SJCRH30 (cell line): ENCODE data around the gene RASSF4. TPM values are rescaled to one million over a fixed set of nuclear protein-coding genes. Genes with fewer than 3 reads are reported as not detected.

Experiments
- DNase-seq, 2 experiments: peaks; one replicate each; pipeline ENCODE4 v3.0.0-alpha.2; 2015 to 2020
- H3K27ac ChIP-seq: fragments of 250-450 bp; sonication (Bioruptor Pico); 2 replicates; pipeline ENCODE4 v1.5.1; 2020; ENCODE audit warnings: mild to moderate bottlenecking, moderate library complexity
- H3K27me3 ChIP-seq: fragments of 250-450 bp; sonication (Bioruptor Pico); 2 replicates; pipeline ENCODE4 v1.5.1; 2020; ENCODE audit warnings: mild to moderate bottlenecking, moderate library complexity
- H3K36me3 ChIP-seq: fragments of 250-450 bp; sonication (Bioruptor Pico); 2 replicates; pipeline ENCODE4 v1.5.1; 2020; ENCODE audit warnings: mild to moderate bottlenecking, moderate library complexity
- H3K4me1 ChIP-seq: fragments of 250-450 bp; sonication (Bioruptor Pico); 2 replicates; pipeline ENCODE4 v1.5.1; 2020; ENCODE audit warnings: mild to moderate bottlenecking, moderate library complexity
- H3K4me3 ChIP-seq: fragments of 250-450 bp; sonication (Bioruptor Pico); 2 replicates; pipeline ENCODE4 v1.5.1; 2020; ENCODE audit warnings: mild to moderate bottlenecking, moderate library complexity
- H3K9me3 ChIP-seq: fragments of 250-450 bp; sonication (Bioruptor Pico); replicated peaks from 2 replicates; pipeline ENCODE4 v1.5.1; 2020; ENCODE audit warnings: mild to moderate bottlenecking, moderate library complexity
- total RNA-seq: library from RNA; depleted of rRNA; stranded (reverse); fragments of >200 nt; shearing (Covaris generic); gene quantifications from 2 replicates; pipeline ENCODE4 v1.2.3, GENCODE V29; 2014

The RASSF4 gene
- total RNA-seq, 1 experiment from 2014 or later = 22.0 TPM

GRCh38 chr10:44969854-44970253 lies 10.3 kb downstream of the RASSF4 start:
- Histone ChIP-seq H3K9me3 (no peaks in the 10 kb centered on the region), H3K4me3 (no peak overlapping the region), H3K36me3 (0 out of 2 replicates have a peak, but pooled peaks cover 3% of the 10 kb centered on the region), H3K27ac (no peak overlapping the region), H3K27me3 (no peaks in the 10 kb centered on the region), H3K4me1 (peaks cover 26% of the 10 kb centered on the region)
- no peak for DNase-seq

DNA sequence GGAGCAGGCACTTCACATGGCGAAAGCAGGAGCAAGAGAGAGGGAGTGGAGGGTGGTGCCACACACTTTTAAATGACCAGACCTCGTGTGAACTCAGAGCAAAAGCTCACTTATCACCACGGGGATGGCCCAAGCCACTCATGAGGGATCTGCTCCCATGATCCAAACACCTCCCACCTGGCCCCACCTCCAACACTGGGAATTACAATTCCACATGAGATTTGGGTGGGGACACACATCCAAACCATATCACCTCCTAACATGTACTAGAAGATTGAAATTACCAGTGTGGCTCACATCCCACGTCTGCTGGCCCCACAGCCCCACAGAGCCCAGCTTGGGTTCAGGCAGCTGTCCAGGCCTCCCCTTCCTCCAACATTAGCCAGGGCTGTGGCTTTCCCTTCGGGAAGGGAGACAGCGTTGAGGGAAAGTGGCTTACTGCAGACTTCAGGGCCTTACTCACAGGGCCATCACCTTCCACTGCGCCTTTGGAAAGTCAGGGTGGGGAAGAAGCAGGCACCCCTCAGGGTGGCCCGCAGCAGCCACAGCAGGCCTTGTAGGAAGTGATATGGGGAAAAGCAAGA lies 11.3 kb downstream of the RASSF4 start:
- Histone ChIP-seq H3K4me3 (no peak overlapping the region), H3K4me1 (peaks cover 19% of the 10 kb centered on the region), H3K36me3 (0 out of 2 replicates have a peak, but pooled peaks cover 3% of the 10 kb centered on the region), H3K27me3 (no peaks in the 10 kb centered on the region), H3K27ac (no peak overlapping the region), H3K9me3 (no peaks in the 10 kb centered on the region)
- DNase-seq = no peak

DNA sequence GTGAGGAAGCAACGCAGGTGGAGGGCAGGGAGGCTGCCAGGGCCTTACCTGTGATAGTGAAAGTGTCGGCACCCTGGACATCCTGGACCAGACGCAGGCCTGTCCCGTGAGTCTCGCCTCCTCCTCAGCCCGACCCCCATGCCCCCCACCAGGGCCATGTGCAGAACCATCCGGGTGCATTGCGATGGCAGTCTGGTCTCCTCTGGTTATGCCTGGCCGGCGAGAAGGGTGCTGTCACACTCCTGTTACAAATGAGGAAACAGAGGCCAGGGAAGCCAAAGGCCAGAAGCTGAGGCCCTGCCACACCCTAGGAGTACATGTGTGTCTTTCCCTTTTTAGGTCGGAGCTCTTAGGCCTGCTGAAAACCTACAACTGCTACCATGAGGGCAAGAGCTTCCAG lies 11.8 kb downstream of the RASSF4 start:
- Histone ChIP-seq H3K4me3 (no peak overlapping the region), H3K9me3 (no peaks in the 10 kb centered on the region), H3K27ac (no peak overlapping the region), H3K4me1 (peaks cover 20% of the 10 kb centered on the region), H3K36me3 (0 out of 2 replicates have a peak, but pooled peaks cover 3% of the 10 kb centered on the region), H3K27me3 (no peaks in the 10 kb centered on the region)
- DNase-seq = no peak

DNA sequence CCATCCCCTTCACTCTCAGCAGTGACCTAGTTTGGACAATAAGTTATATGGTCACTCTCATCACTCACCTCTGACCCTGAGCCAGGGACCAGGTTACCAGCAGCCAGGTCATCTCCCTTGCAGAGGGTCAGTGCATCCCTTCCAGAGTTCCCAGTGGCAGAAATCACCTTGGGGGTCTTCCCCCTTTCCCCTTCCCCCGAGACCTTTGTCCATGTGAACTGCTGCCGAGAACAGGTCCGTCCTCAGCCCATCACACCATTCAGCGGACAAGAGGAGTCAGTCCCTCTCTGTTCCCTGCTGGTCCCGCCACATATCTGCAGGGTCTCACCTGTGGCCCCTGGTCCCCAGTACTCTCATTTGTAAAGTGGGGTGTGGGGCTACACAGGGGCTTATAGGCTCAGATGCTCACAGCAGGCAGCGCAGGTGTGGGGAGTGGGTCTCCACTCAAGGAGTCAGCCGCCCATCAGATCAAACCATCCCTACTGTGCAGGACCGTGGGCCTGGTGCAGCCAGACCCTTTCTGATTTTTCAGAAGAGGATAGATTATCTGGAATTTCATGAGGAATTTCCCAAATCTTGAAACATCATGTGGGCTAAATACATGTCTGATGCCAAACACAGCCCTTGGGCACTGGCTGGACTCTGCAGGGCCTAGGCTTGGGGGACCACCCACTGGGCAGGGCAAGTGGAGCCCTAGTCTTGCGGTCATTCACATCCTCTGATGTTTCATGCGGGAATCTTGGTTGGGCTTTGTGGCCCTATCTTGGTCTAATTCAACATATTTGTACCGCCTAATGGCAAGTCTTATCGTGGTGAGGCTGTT lies 12.5 kb downstream of the RASSF4 start:
- no peak for DNase-seq
- H3K27ac ChIP-seq = no peak overlapping the region
- no peaks in the 10 kb centered on the region for H3K27me3 ChIP-seq
- H3K4me3 ChIP-seq = no peak overlapping the region
- no peaks in the 10 kb centered on the region for H3K9me3 ChIP-seq
- H3K4me1 ChIP-seq = peaks cover 20% of the 10 kb centered on the region
- 0 out of 2 replicates have a peak, but pooled peaks cover 3% of the 10 kb centered on the region for H3K36me3 ChIP-seq

DNA sequence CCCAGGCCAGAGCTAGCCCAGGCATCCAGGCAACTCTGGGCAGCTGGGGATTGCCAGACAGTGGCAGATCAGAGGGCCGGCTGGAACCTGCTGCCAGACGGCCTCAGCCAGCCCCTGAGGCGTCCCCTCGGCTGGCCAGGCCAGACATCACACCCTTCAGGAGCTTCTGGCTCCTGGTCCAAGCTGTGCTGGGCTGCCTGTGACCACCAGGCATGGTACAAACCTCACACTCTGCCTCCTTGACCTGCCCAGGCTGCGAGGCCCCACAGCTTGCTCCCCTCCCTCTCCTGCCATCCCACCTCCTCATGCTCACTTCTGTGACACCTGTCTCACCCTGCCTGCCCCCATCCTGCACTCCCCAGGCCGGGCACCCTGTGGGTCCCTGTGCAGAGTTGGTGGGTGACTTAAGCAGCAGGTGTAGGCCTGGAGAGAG lies 13.3 kb downstream of the RASSF4 start:
- Histone ChIP-seq H3K4me1 (peaks cover 20% of the 10 kb centered on the region), H3K27ac (no peak overlapping the region), H3K4me3 (no peak overlapping the region), H3K9me3 (no peaks in the 10 kb centered on the region), H3K36me3 (0 out of 2 replicates have a peak, but pooled peaks cover 3% of the 10 kb centered on the region), H3K27me3 (no peaks in the 10 kb centered on the region)
- no peak for DNase-seq

GRCh38 chr10:44973323-44974081 lies 13.9 kb downstream of the RASSF4 start:
- H3K4me3 ChIP-seq = no peak overlapping the region
- peak; percentile 44 to 52 for DNase-seq
- no peak overlapping the region for H3K27ac ChIP-seq
- peaks cover 24% of the 10 kb centered on the region for H3K4me1 ChIP-seq
- no peaks in the 10 kb centered on the region for H3K27me3 ChIP-seq
- H3K9me3 ChIP-seq = no peaks in the 10 kb centered on the region
- H3K36me3 ChIP-seq = 0 out of 2 replicates have a peak, but pooled peaks cover 3% of the 10 kb centered on the region

GRCh38 chr10:44974082-44974627 lies 14.6 kb downstream of the RASSF4 start:
- H3K27me3 ChIP-seq = no peaks in the 10 kb centered on the region
- no peaks in the 10 kb centered on the region for H3K9me3 ChIP-seq
- DNase-seq = no peak
- no peak overlapping the region; the same call in 1 of the 2 replicates for H3K27ac ChIP-seq
- H3K4me3 ChIP-seq = no peak overlapping the region
- H3K36me3 ChIP-seq = 0 out of 2 replicates have a peak, but pooled peaks cover 3% of the 10 kb centered on the region
- H3K4me1 ChIP-seq = peaks cover 31% of the 10 kb centered on the region

- 0 out of 2 replicates have a peak, but pooled peaks cover 3% of the 10 kb centered on the region for H3K36me3 ChIP-seq
- DNase-seq = peak in 1 of 2 experiments; percentile 34
- no peaks in the 10 kb centered on the region for H3K9me3 ChIP-seq
- H3K4me1 ChIP-seq = peaks cover 37% of the 10 kb centered on the region
- H3K4me3 ChIP-seq = no peak overlapping the region
- no peaks in the 10 kb centered on the region for H3K27me3 ChIP-seq
- H3K27ac ChIP-seq = peak overlapping the region; percentile 17; the same call in 1 of the 2 replicates
Observed at GRCh38 chr10:44974628-44975430, 15.2 kb downstream of the RASSF4 start.

- DNase-seq = peak; percentile 59 to 75
- no peak overlapping the region for H3K27ac ChIP-seq
Observed at GRCh38 chr10:44975431-44976331, 16.1 kb downstream of the RASSF4 start.

GRCh38 chr10:44976352-44977198 lies 17.0 kb downstream of the RASSF4 start:
- Histone ChIP-seq H3K27me3 (no peaks in the 10 kb centered on the region), H3K9me3 (no peaks in the 10 kb centered on the region), H3K27ac (no peak overlapping the region), H3K36me3 (no peaks in the 10 kb centered on the region), H3K4me1 (peaks cover 55% of the 10 kb centered on the region), H3K4me3 (no peak overlapping the region)
- DNase-seq = no peak

More at GRCh38 chr10:44975431-44976331, 16.1 kb downstream of the RASSF4 start:
- peaks cover 46% of the 10 kb centered on the region for H3K4me1 ChIP-seq
- H3K9me3 ChIP-seq = no peaks in the 10 kb centered on the region
- H3K36me3 ChIP-seq = 0 out of 2 replicates have a peak, but pooled peaks cover 3% of the 10 kb centered on the region
- H3K27me3 ChIP-seq = no peaks in the 10 kb centered on the region
- no peak overlapping the region for H3K4me3 ChIP-seq

DNA sequence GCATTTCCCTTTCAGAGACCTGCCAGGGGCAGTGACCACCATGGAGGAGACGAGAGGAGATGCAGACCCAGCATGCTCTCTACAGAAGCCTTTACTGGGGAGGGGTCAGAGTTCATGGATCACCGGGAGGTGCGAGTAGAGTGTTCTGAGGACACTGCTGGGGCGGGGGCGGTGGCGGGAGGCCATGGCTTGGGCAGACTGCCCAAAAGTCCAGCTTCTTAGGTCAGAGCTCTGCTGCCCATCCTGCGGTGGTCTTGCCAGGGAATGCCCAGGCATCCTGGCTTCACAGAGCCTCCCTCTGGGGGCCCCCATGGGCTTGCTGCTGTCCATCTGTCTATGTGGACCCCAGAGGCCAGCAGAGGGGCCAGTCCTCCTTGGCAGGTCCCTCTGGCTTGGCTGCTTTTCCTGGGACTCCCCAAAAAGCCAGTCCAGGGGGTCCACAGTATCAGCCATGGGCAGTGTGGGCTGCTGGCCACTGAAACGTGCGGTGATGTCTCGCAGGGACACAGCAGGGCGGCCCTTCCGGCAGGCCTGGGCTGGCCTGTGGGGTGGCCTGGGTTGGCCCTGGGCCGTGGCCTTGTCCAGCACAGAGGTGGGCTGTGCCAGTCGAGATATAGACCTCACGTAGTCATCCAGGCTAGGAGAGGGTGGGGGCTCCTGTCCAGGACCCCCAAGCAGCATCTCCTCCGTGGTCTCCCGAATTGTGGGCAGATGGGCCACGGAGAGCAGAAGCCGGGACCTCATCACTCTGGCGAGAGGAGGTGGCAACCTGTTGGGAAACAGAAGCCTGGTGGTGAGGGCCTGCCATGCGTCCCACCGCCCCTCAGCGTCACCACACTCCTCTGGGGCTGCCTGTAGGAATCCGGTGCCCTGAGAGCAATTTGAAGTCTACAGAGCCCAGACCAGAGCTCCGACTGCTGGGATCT lies 17.9 kb downstream of the RASSF4 start:
- Histone ChIP-seq H3K36me3 (no peaks in the 10 kb centered on the region), H3K9me3 (no peaks in the 10 kb centered on the region), H3K27me3 (no peaks in the 10 kb centered on the region), H3K27ac (no peak overlapping the region), H3K4me1 (peaks cover 57% of the 10 kb centered on the region), H3K4me3 (no peak overlapping the region)
- DNase-seq = no peak
